Breast epithelium (tissue), 4 donors: ENCODE measurements around the gene LRRC70. TPM values are rescaled to one million over a fixed set of nuclear protein-coding genes. Genes with fewer than 3 reads are reported as not detected.

Source experiments
- DNase-seq, 2 donors: peaks; one replicate each; pipeline ENCODE4 v3.0.0-alpha.2; 2019; ENCODE audit warnings: low spot score in 2 of 2
- H3K27ac ChIP-seq, 2 donors: fragments of 200-600 bp; sonication (generic) in 1 of 2; one replicate each; pipeline ENCODE4 v1.5.1; 2016 to 2019; ENCODE audit warnings: mild to moderate bottlenecking in 1 of 2
- H3K27me3 ChIP-seq, 2 donors: fragments of 200-600 bp; sonication (generic) in 1 of 2; one replicate each; pipeline versions ENCODE4 v1.5.1 to v1.6.0; 2017 to 2019; ENCODE audit warnings: control low read depth in 1 of 2, mild to moderate bottlenecking in 1 of 2
- H3K36me3 ChIP-seq: fragments of 200-600 bp; one replicate; pipeline ENCODE4 v1.5.1; 2019
- H3K4me1 ChIP-seq, 2 donors: fragments of 200-600 bp; sonication (generic); one replicate each; pipeline ENCODE4 v1.5.1; 2016 to 2019; ENCODE audit warnings: control low read depth in 1 of 2
- H3K4me3 ChIP-seq, 3 donors: fragments of 200-600 bp; sonication (generic); 1 replicate in 2 of 3; 2 replicates in 1 of 3; pipeline ENCODE4 v1.5.1; 2016 to 2019; ENCODE audit warnings: mild to moderate bottlenecking in 3 of 3, moderate library complexity in 2 of 3
- H3K9me3 ChIP-seq, 2 donors: fragments of 200-600 bp; sonication (generic) in 1 of 2; one replicate each; pipeline ENCODE4 v1.5.1; 2016 to 2019; ENCODE audit warnings: control low read depth in 1 of 2
- POLR2A ChIP-seq: fragments of 450-650 bp; IDR thresholded peaks from one replicate; pipeline ENCODE4 v1.6.1; 2016; ENCODE audit warnings: antibody characterized with exemption, mild to moderate bottlenecking, moderate library complexity
- POLR2AphosphoS5 ChIP-seq, 3 donors: sonication (generic); formaldehyde crosslinking; IDR thresholded peaks; one replicate each; pipeline ENCODE4 v1.6.1; 2017; ENCODE audit warnings: antibody characterized with exemption in 3 of 3
- intact Hi-C: fragments of 100-400 bp; cut with DNase I; formaldehyde crosslinking; loops from one replicate; pipeline ENCODE4 v1.15.1; 2023; ENCODE audit warnings: low total_unique reads
- total RNA-seq, 3 donors: library from RNA; depleted of rRNA; stranded (reverse); fragments of >200 nt; gene quantifications; one replicate each; pipeline ENCODE4 v1.1.0, GENCODE V29; 2016
- TF ChIP-seq, protein P1 (sequence below), 3 donors: fragments of 450-650 bp; IDR thresholded peaks; one replicate each; pipeline ENCODE4 v1.5.1; 2016 to 2017; ENCODE audit warnings: antibody characterized with exemption in 3 of 3, mild to moderate bottlenecking in 3 of 3, moderate library complexity in 3 of 3

Gene LRRC70
- total RNA-seq, 3 donors from 2014 or later, result 6.4 to 9.5 (median 8.6) TPM

- intact Hi-C loops, result no loop called here
- no peaks in the 10 kb centered on the region for H3K9me3 ChIP-seq
- TF ChIP-seq POLR2AphosphoS5 (IDR thresholded peaks at IDR 0.05), result no peak
- no peak for TF ChIP-seq POLR2A
- TF ChIP-seq, protein P1, sequence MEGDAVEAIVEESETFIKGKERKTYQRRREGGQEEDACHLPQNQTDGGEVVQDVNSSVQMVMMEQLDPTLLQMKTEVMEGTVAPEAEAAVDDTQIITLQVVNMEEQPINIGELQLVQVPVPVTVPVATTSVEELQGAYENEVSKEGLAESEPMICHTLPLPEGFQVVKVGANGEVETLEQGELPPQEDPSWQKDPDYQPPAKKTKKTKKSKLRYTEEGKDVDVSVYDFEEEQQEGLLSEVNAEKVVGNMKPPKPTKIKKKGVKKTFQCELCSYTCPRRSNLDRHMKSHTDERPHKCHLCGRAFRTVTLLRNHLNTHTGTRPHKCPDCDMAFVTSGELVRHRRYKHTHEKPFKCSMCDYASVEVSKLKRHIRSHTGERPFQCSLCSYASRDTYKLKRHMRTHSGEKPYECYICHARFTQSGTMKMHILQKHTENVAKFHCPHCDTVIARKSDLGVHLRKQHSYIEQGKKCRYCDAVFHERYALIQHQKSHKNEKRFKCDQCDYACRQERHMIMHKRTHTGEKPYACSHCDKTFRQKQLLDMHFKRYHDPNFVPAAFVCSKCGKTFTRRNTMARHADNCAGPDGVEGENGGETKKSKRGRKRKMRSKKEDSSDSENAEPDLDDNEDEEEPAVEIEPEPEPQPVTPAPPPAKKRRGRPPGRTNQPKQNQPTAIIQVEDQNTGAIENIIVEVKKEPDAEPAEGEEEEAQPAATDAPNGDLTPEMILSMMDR (IDR thresholded peaks at IDR 0.05), result no peak
- no peak overlapping the region for H3K27ac ChIP-seq
- H3K4me3 ChIP-seq, result no peak overlapping the region
- no peaks in the 10 kb centered on the region for H3K36me3 ChIP-seq
- H3K27me3 ChIP-seq, result no peaks in the 10 kb centered on the region
- DNase-seq, result no peak
- no peaks in the 10 kb centered on the region for H3K4me1 ChIP-seq
Measured at GRCh38 chr5:62600560-62601252, 22.1 kb downstream of the LRRC70 start.

DNA sequence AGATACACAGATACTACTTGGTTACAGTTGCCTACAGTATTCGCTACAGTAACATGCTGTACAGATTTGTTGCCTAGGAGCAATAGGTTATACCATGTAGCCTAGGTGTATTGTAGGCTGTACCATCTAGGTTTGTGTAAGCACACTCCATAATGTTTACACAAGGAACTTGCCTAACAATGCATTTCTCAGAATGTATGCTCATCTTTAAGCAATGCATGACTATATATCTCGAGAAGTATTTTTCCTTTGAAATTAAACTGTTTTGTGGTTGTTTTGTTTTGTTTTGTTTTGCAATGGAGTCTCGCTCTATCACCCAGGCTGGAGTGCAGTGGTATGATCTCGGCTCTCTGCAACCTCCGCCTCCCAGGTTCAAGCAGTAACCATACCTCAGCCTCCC is 25.3 kb downstream of the LRRC70 start:
- no peak overlapping the region for H3K4me3 ChIP-seq
- DNase-seq, result no peak
- H3K4me1 ChIP-seq, result no peaks in the 10 kb centered on the region
- no peaks in the 10 kb centered on the region for H3K36me3 ChIP-seq
- intact Hi-C loops, result no loop called here
- TF ChIP-seq, protein P1 (IDR thresholded peaks at IDR 0.05), result no peak
- TF ChIP-seq POLR2A, result no peak
- TF ChIP-seq POLR2AphosphoS5 (IDR thresholded peaks at IDR 0.05), result no peak
- no peaks in the 10 kb centered on the region for H3K27me3 ChIP-seq
- no peaks in the 10 kb centered on the region for H3K9me3 ChIP-seq
- no peak overlapping the region for H3K27ac ChIP-seq

DNA sequence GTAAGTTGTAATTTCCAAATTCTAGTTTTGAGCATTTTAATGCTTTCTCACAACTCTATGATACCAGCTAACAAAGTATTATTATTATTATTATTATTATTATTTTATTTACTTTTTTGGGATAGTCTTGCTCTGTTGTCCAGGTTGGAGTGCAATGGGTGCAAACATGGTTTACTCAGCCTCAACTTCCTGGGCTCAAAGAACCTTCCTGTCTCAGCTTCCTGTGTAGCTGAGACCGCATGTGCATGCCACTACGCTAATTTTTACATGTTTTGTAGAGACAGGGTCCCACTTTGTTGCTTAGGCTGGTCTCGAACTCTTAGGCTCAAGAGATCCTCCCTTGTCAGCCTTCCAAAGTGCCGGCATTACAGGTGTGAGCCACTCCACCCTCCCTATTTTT is 27.0 kb downstream of the LRRC70 start:
- DNase-seq, result no peak
- H3K27me3 ChIP-seq, result no peaks in the 10 kb centered on the region
- H3K9me3 ChIP-seq, result no peaks in the 10 kb centered on the region
- no peaks in the 10 kb centered on the region for H3K36me3 ChIP-seq
- no peak for TF ChIP-seq POLR2A
- intact Hi-C loops, result no loop called here
- no peak overlapping the region for H3K4me3 ChIP-seq
- H3K4me1 ChIP-seq, result no peaks in the 10 kb centered on the region
- H3K27ac ChIP-seq, result no peak overlapping the region

GRCh38 chr5:62606878-62607277 is 28.3 kb downstream of the LRRC70 start:
- Histone ChIP-seq H3K27me3 (no peaks in the 10 kb centered on the region), H3K4me1 (no peaks in the 10 kb centered on the region), H3K9me3 (no peaks in the 10 kb centered on the region), H3K27ac (no peak overlapping the region), H3K36me3 (no peaks in the 10 kb centered on the region), H3K4me3 (no peak overlapping the region)
- TF ChIP-seq POLR2AphosphoS5 (IDR thresholded peaks at IDR 0.05) (no peak), POLR2A (no peak)
- TF ChIP-seq, protein P1 (IDR thresholded peaks at IDR 0.05), result no peak
- intact Hi-C loops, result no loop called here
- DNase-seq, result no peak

GRCh38 chr5:62607615-62608014 is 29.0 kb downstream of the LRRC70 start:
- TF ChIP-seq, protein P1 (IDR thresholded peaks at IDR 0.05), result no peak
- TF ChIP-seq POLR2AphosphoS5 (IDR thresholded peaks at IDR 0.05) (no peak), POLR2A (no peak)
- DNase-seq, result no peak
- H3K4me1 ChIP-seq, result no peaks in the 10 kb centered on the region
- no peaks in the 10 kb centered on the region for H3K27me3 ChIP-seq
- H3K27ac ChIP-seq, result no peak overlapping the region
- no peaks in the 10 kb centered on the region for H3K36me3 ChIP-seq
- no peak overlapping the region for H3K4me3 ChIP-seq
- no peaks in the 10 kb centered on the region for H3K9me3 ChIP-seq
- intact Hi-C loops, result no loop called here
